ENCODE data around the gene TAS2R8.

GRCh38 chr12:10855807-10856206 lies 48.7 kb upstream of the TAS2R8 start:
- TF ChIP-seq TCF12 (IDR thresholded peaks at IDR 0.05; ENCODE audit: low read depth, low read length) (no peak), EZH2 (IDR thresholded peaks at IDR 0.05; ENCODE audit: borderline replicate concordance, control insufficient read depth, low read depth, low read length) (no peak)
